Activated naive CD4-positive, alpha-beta T cell treated with Interleukin-2 at 50 U/mL for 16 hours (primary cell): ENCODE data around the gene DCLK1.

Experiments
- DNase-seq: peaks from one replicate; pipeline ENCODE4 v3.0.0-alpha.2; 2020

DCLK1 gene

GRCh38 chr13:36131222-36131930, at the start of gene DCLK1:
TSS of gene DCLK1 (minus strand) at chr13:36131382.
- no peak for DNase-seq

- DNase-seq = no peak
Observed at GRCh38 chr13:36175621-36176020, 44.4 kb upstream of the DCLK1 start.

GRCh38 chr13:36174923-36175322, 43.7 kb upstream of the DCLK1 start:
- DNase-seq = no peak

- no peak for DNase-seq
Observed at GRCh38 chr13:36173571-36174322, 42.6 kb upstream of the DCLK1 start.

GRCh38 chr13:36166046-36166445, 34.9 kb upstream of the DCLK1 start:
- DNase-seq = no peak

GRCh38 chr13:36163809-36164308, 32.7 kb upstream of the DCLK1 start:
- no peak for DNase-seq

- no peak for DNase-seq
Observed at GRCh38 chr13:36163286-36163685, 32.1 kb upstream of the DCLK1 start.

GRCh38 chr13:36160297-36160696, 29.1 kb upstream of the DCLK1 start:
- DNase-seq = no peak

- DNase-seq = no peak
Observed at GRCh38 chr13:36158611-36159010, 27.4 kb upstream of the DCLK1 start.

- DNase-seq = no peak
Observed at GRCh38 chr13:36157480-36157879, 26.3 kb upstream of the DCLK1 start.

GRCh38 chr13:36154567-36155291, 23.5 kb upstream of the DCLK1 start:
- no peak for DNase-seq

- no peak for DNase-seq
Observed at GRCh38 chr13:36151591-36151990, 20.4 kb upstream of the DCLK1 start.

- DNase-seq = no peak
Observed at GRCh38 chr13:36148446-36148845, 17.3 kb upstream of the DCLK1 start.

GRCh38 chr13:36147330-36147729, 16.1 kb upstream of the DCLK1 start:
- DNase-seq = no peak

GRCh38 chr13:36146511-36147269, 15.5 kb upstream of the DCLK1 start:
- DNase-seq = no peak

GRCh38 chr13:36143738-36144137, 12.6 kb upstream of the DCLK1 start:
- DNase-seq = no peak

GRCh38 chr13:36142735-36143134, 11.6 kb upstream of the DCLK1 start:
- no peak for DNase-seq

GRCh38 chr13:36135876-36136275, 4.7 kb upstream of the DCLK1 start:
- DNase-seq = no peak

- no peak for DNase-seq
Observed at GRCh38 chr13:36134632-36135031, 3.5 kb upstream of the DCLK1 start.

GRCh38 chr13:36133950-36134626, 2.9 kb upstream of the DCLK1 start:
- DNase-seq = no peak

- no peak for DNase-seq
Observed at GRCh38 chr13:36132376-36132775, 1.2 kb upstream of the DCLK1 start.

GRCh38 chr13:36131931-36132297, 732 bp upstream of the DCLK1 start:
- DNase-seq = no peak
